ENCODE data around the gene PRKCA. TPM values are rescaled to one million over a fixed set of nuclear protein-coding genes. Genes with fewer than 3 reads are reported as not detected.
A peak's percentile ranks its signal among the peaks of the same experiment; 100 is the strongest.

The PRKCA gene
- total RNA-seq, 6 experiments from 2014 or later, result 81.2 to 106 (median 92.9) TPM

GRCh38 chr17:66673668-66674276, 371.4 kb downstream of the PRKCA start:
- H3K9me3 Mint-ChIP-seq, result peaks cover 5% of the 10 kb centered on the region
- TF ChIP-seq CTCF (IDR thresholded peaks at IDR 0.05), result peak; percentile 86
- H3K36me3 Mint-ChIP-seq (ENCODE audit: low read depth), result peaks cover 11% of the 10 kb centered on the region
- DNase-seq, result peak; percentile 76
- H3K27me3 Mint-ChIP-seq (ENCODE audit: insufficient read depth), result peaks cover 8% of the 10 kb centered on the region
- peaks cover 58% of the 10 kb centered on the region for H3K4me1 Mint-ChIP-seq (ENCODE audit: low read depth)
- H3K27ac Mint-ChIP-seq, result peak overlapping the region; percentile 30
- no peak overlapping the region for H3K4me3 Mint-ChIP-seq

DNA sequence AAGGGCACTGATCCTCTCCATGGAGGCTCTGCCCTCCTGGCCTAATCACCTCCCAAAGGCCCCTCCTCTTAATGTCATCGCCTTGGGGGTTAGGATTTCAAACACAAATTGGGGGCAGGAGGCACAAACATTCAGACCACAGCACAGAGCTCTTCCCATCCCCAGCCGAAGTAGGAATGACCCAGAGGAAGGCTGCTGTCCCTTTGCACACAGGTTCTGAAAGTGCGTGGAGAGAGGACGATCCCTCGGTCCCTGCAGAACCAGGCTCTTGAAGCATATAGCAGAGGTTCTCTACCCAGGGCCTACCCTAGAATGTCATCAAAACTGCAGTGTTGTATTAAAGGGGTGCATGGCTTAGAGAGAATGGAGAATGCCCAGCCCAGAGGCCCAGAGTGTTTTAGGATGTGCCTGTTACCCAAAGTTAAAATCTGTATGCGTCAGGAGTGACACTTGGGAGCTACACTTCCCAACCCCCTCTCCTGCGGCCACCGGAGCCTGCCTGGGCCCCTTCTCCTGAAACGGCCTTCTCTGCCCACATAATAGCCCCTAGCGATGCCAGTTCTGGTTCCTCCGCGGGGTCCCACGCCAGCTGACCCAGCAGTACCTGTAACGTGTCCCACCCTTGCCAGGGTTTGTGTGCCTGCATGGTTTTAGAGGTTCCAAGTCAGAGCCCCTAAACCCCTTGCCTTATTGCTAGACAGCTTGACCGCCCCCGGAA, 373.0 kb downstream of the PRKCA start:
- Mint-ChIP-seq H3K4me3 (no peak overlapping the region; the same call in 1 of the 2 replicates), H3K9me3 (peaks cover 5% of the 10 kb centered on the region), H3K27ac (no peak overlapping the region), H3K4me1 (ENCODE audit: low read depth) (peaks cover 50% of the 10 kb centered on the region), H3K36me3 (ENCODE audit: low read depth) (peaks cover 20% of the 10 kb centered on the region), H3K27me3 (ENCODE audit: insufficient read depth) (peaks cover 6% of the 10 kb centered on the region)
- DNase-seq, result no peak
- no peak for TF ChIP-seq CTCF (IDR thresholded peaks at IDR 0.05)

DNA sequence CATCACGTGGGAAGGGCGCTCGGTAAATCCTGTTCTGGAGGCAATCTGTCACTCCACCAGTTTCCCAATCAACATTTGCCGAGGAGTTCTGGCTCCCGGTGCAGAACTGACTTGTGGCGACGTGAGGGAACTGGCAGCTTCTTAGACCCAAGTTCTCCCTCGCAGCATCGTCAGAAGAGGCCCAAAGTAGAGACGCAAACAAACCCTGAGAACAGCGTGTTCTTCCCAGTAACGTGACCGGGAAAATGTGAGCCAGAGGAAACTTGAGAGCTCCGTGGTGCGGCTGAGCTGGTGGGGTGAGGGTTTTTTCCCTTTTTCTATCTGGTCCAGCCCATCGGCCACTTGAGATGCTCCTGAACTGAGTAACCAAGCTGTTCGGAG, 373.6 kb downstream of the PRKCA start:
- Mint-ChIP-seq H3K4me1 (ENCODE audit: low read depth) (peaks cover 50% of the 10 kb centered on the region), H3K9me3 (peaks cover 5% of the 10 kb centered on the region), H3K27me3 (ENCODE audit: insufficient read depth) (peaks cover 6% of the 10 kb centered on the region), H3K27ac (peak overlapping the region; percentile 64; the same call in 1 of the 2 replicates), H3K36me3 (ENCODE audit: low read depth) (peaks cover 20% of the 10 kb centered on the region), H3K4me3 (no peak overlapping the region; the same call in 1 of the 2 replicates)
- DNase-seq, result no peak
- no peak for TF ChIP-seq CTCF (IDR thresholded peaks at IDR 0.05)

DNA sequence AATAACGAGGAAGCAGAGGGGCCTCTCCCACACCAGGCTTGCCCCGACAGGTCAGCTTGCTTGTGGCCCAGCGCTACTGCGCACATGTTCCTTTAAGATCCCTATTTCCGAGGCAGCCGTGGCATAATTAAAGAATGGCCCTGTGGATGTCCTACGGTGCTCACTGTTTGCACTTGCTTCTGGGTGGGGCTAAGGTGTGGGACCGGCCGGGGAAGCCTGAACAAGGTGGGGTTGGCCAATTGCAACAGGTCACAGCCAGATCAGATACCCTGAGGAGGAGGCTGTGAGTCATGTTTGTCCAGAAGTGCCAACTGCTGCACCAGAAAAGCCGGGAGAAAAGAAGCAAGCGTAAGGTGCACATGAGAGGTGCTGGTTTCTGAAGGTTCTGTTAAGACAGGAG, 374.0 kb downstream of the PRKCA start:
- DNase-seq, result no peak
- H3K4me3 Mint-ChIP-seq, result peak overlapping the region; percentile 2; the same call in 1 of the 2 replicates
- peaks cover 6% of the 10 kb centered on the region for H3K27me3 Mint-ChIP-seq (ENCODE audit: insufficient read depth)
- H3K4me1 Mint-ChIP-seq (ENCODE audit: low read depth), result peaks cover 50% of the 10 kb centered on the region
- TF ChIP-seq CTCF (IDR thresholded peaks at IDR 0.05), result no peak
- H3K36me3 Mint-ChIP-seq (ENCODE audit: low read depth), result peaks cover 20% of the 10 kb centered on the region
- H3K27ac Mint-ChIP-seq, result peak overlapping the region; percentile 64
- H3K9me3 Mint-ChIP-seq, result peaks cover 5% of the 10 kb centered on the region

GRCh38 chr17:66677201-66677981, 375.0 kb downstream of the PRKCA start:
- peaks cover 23% of the 10 kb centered on the region for H3K36me3 Mint-ChIP-seq (ENCODE audit: low read depth)
- no peak for TF ChIP-seq CTCF (IDR thresholded peaks at IDR 0.05)
- peaks cover 50% of the 10 kb centered on the region for H3K4me1 Mint-ChIP-seq (ENCODE audit: low read depth)
- DNase-seq, result peak; percentile 80
- peaks cover 6% of the 10 kb centered on the region for H3K27me3 Mint-ChIP-seq (ENCODE audit: insufficient read depth)
- peak overlapping the region; percentile 72 for H3K27ac Mint-ChIP-seq
- H3K9me3 Mint-ChIP-seq, result peaks cover 5% of the 10 kb centered on the region
- H3K4me3 Mint-ChIP-seq, result 0 out of 2 replicates have a peak overlapping the region, but pooled peaks have one; percentile 17

Measured in HFFc6 (cell line).